Colonic mucosa (tissue), 4 donors: ENCODE data around the gene UBE2F. TPM values are rescaled to one million over a fixed set of nuclear protein-coding genes. Genes with fewer than 3 reads are reported as not detected.

Experiments used
- DNase-seq: peaks from one replicate; pipeline ENCODE4 v3.0.0-alpha.2; 2020
- H3K27ac ChIP-seq: fragments of 200-600 bp; one replicate; pipeline ENCODE4 v1.8.0; 2021
- H3K27me3 ChIP-seq: fragments of 200-600 bp; one replicate; pipeline ENCODE4 v1.8.0; 2021
- H3K36me3 ChIP-seq: fragments of 200-600 bp; one replicate; pipeline ENCODE4 v1.8.0; 2021
- H3K4me1 ChIP-seq: fragments of 200-600 bp; one replicate; pipeline ENCODE4 v1.8.0; 2021; ENCODE audit warnings: mild to moderate bottlenecking
- H3K4me3 ChIP-seq: fragments of 200-600 bp; one replicate; pipeline ENCODE4 v1.8.0; 2021
- H3K9ac ChIP-seq, 2 donors: one replicate each; pipeline ENCODE4 v1.7.0; 2013; ENCODE audit warnings: control low read depth in 2 of 2, low read depth in 2 of 2, low read length in 2 of 2
- H3K9me3 ChIP-seq: fragments of 200-600 bp; one replicate; pipeline ENCODE4 v1.8.0; 2021
- intact Hi-C: fragments of 100-400 bp; cut with DNase I; formaldehyde crosslinking; loops from one replicate; pipeline ENCODE4 v1.14.1; 2022
- total RNA-seq, 2 donors: library from RNA; stranded (reverse); fragmentation: NEBNext Ultra II Directional in 1 of 2; extraction: Animal tissue kit (Norgen Biotek cat#: 25700) in 1 of 2; gene quantifications; one replicate each; pipeline ENCODE4 v1.2.1, GENCODE V29; 2021
- TF ChIP-seq, protein P1 (sequence below): fragments of 200-600 bp; IDR thresholded peaks from one replicate; pipeline ENCODE4 v1.8.0; 2022; ENCODE audit warnings: antibody characterized with exemption, mild to moderate bottlenecking
- donor health status: healthy.
- donor health status: DM: no; HTN: no; CAD: no.
- donor health status: DM: no; HTN: no; CAD: no.

UBE2F gene
- total RNA-seq, 2 donors from 2014 or later = 51.8 to 54.7 TPM

DNA sequence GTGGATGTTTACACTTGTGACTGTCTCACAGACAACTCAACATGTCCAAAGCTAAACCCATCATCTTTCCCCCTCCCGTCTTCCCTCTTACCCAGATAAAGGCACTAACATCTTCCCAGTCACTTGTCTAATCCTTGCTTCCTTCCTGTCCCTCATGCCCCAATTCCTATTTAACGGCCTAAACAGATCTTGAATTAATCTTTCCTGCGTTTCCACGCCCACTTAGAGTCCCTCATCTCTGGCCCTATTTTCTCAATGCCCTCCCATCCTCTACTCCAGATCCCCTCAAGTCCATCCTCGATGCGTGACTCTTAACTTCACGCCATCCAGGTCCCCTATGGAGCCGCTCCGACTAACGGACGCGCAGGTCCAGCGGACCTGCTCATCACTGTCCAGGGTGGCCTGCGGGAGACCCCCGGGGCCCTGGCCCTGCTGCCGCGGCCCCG, 93.3 kb downstream of the UBE2F start:
- peak overlapping the region; percentile 81 for H3K27ac ChIP-seq
- H3K27me3 ChIP-seq = no peaks in the 10 kb centered on the region
- peak overlapping the region; percentile 70 to 77 for H3K9ac ChIP-seq
- no peaks in the 10 kb centered on the region for H3K36me3 ChIP-seq
- H3K9me3 ChIP-seq = no peaks in the 10 kb centered on the region
- H3K4me1 ChIP-seq = peaks cover 15% of the 10 kb centered on the region
- H3K4me3 ChIP-seq = peak overlapping the region; percentile 97
- TF ChIP-seq, protein P1, sequence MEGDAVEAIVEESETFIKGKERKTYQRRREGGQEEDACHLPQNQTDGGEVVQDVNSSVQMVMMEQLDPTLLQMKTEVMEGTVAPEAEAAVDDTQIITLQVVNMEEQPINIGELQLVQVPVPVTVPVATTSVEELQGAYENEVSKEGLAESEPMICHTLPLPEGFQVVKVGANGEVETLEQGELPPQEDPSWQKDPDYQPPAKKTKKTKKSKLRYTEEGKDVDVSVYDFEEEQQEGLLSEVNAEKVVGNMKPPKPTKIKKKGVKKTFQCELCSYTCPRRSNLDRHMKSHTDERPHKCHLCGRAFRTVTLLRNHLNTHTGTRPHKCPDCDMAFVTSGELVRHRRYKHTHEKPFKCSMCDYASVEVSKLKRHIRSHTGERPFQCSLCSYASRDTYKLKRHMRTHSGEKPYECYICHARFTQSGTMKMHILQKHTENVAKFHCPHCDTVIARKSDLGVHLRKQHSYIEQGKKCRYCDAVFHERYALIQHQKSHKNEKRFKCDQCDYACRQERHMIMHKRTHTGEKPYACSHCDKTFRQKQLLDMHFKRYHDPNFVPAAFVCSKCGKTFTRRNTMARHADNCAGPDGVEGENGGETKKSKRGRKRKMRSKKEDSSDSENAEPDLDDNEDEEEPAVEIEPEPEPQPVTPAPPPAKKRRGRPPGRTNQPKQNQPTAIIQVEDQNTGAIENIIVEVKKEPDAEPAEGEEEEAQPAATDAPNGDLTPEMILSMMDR = no peak
- peak; percentile 23 for DNase-seq
- intact Hi-C loops = no loop called here

DNA sequence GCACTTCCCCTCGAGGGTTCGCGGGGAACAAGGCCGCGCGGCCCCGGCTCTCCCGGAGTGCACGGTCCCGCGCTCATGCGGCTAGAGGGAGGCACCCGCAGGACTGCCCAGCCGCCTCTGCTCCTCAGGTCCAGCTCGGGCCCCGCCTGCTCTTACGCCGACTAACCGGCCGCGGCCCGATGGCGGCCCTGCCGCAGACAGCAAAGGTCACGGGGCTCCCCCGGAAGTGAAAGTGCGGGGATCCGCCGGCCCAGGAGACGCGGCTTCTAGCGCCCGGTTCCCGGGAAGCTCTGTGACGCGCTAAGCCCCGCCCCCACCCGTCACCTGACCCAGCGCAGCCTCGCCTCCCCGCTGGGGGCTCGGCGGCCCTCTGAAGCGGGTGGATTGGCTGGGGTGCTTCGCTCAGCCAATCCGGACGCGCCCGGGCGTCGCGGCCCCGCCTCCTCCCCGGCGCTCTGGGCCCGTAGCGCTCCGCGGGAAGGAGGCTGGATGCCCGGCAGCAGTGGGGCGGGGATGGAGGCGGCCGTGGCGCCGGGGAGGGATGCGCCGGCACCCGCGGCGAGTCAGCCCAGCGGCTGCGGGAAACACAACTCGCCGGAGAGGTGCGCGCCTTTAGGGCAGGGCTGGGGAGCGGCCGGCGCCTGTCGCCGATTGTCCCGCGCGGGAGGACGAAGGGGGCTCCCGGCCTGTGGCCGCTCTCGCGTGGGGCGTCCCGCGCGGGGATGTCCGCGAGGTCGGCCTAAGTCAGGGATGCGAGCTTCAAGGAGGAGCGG, 93.9 kb downstream of the UBE2F start, which contains the start of gene SCLY:
Gene SCLY (plus strand): TSS at position 460 of the 773 bp plus-strand sequence. CDS start 54 bp downstream, at position 514.
- Histone ChIP-seq H3K4me3 (peak within 1 kb of the TSS; percentile 97), H3K27ac (peak within 1 kb of the TSS; percentile 81), H3K27me3 (no peaks in the 10 kb centered on the region), H3K9me3 (no peaks in the 10 kb centered on the region), H3K9ac (peak within 1 kb of the TSS; percentile 77 to 89), H3K36me3 (no peaks in the 10 kb centered on the region), H3K4me1 (peaks cover 15% of the 10 kb centered on the region)
- peak; percentile 98 for DNase-seq
- intact Hi-C loops = no loop called here
- TF ChIP-seq, protein P1 = no peak

DNA sequence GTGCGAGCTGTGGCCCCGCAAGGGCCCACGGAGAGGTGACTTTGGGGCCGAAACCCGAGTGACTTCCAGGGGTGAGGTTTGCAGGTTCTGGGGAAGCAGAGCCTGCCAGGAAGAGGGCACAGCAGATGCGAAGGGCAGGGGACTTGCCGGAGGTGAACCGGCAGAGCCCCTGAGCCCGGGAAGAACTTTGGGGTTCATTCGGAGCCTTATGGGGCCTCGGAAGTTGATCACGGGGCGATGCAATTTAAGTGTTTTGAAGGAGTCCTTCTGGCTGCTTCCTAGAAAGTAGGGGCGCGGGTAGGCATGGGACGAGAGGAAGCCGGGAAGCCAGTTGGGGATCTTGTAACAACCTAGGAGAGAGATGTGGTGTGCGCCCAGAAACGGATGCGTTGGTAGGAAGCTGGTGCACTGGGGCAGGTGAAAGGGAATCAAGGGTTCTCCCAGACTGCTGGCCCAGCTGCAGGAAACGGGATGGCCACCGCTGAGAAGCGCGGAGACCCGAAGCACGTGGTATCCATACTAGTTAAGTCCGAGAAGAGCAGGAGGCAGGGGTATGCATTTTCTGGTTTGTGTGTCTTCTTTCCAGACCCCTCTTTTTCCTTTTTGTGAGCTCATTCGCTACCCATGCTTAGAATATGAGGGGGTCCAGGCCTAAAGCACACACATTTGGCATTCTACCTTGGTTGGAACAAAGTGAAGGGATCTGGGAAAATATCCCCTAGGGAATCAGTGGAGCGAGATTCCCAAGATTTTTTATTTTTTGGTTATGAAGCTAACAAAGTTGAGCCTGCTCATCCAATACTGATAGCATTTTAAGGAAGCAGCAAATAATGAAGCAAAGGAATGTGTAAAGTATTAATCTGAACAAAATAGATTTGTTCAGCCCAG, 94.7 kb downstream of the UBE2F start:
- DNase-seq = peak; percentile 49
- Histone ChIP-seq H3K9me3 (no peaks in the 10 kb centered on the region), H3K27ac (peak overlapping the region; percentile 81), H3K27me3 (no peaks in the 10 kb centered on the region), H3K4me3 (peak overlapping the region; percentile 97), H3K9ac (peak overlapping the region; percentile 70 to 89), H3K4me1 (peaks cover 15% of the 10 kb centered on the region), H3K36me3 (no peaks in the 10 kb centered on the region)
- TF ChIP-seq, protein P1 = no peak
- intact Hi-C loops = no loop called here

DNA sequence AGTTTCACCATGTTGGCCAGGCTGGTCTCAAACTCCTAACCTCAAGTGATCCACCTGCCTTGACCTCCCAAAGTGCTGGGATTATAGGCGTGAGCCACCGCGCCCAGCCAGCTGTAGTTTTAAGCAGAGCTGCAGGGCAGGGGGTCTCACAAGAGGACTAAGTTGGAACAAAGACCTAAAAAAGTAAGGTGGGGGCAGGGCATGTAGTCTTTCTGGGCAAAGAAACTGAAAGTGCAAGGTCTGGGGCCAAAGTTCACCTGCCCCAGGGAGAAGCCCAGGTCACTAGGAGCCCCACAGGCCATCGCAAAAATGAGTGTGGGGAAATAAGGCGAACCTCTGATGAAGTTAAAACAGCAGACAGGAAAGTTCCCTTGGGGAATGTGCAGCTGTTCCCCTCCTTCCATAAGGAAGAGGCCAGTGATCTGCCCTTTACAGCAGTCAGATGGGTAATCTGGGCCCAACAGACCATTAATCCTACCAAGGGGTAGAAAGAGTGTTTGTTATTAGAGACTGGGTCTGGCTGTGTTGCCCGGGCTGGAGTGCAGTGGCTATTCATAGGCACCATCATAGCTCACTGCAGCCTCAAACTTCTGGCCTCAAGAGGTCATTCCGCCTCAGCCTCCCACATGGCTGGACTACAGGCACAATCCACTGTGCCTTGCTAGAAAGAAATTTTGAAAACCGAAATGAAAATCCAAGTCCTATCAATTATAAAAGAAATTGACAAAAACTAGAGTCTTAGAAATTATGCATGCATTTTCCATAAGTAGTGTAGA, 96.8 kb downstream of the UBE2F start:
- intact Hi-C loops = no loop called here
- H3K36me3 ChIP-seq = no peaks in the 10 kb centered on the region
- H3K4me3 ChIP-seq = no peak overlapping the region
- TF ChIP-seq, protein P1 = no peak
- peaks cover 15% of the 10 kb centered on the region for H3K4me1 ChIP-seq
- no peak overlapping the region for H3K9ac ChIP-seq
- H3K9me3 ChIP-seq = no peaks in the 10 kb centered on the region
- H3K27ac ChIP-seq = no peak overlapping the region
- H3K27me3 ChIP-seq = no peaks in the 10 kb centered on the region
- DNase-seq = peak; percentile 38

DNA sequence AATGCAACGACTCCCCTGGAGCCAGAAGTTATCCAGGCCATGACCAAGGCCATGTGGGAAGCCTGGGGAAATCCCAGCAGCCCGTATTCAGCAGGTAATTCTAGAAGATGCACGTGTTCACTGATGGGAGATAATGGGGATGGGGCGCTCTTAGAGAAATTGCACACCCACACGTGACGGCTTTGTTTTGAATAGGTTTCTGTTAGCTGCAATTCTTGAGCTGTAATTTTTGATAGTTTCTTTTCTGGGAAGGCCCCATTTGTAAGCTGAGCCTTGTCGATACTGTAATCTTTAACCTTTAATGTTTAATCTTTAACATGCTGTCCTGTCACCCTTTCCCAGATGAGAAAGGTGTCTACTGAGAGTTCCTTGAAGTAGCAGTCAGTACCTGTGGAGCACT, 97.6 kb downstream of the UBE2F start:
- H3K27ac ChIP-seq = no peak overlapping the region
- H3K4me1 ChIP-seq = peaks cover 15% of the 10 kb centered on the region
- TF ChIP-seq, protein P1 = no peak
- no peak overlapping the region for H3K4me3 ChIP-seq
- no peaks in the 10 kb centered on the region for H3K9me3 ChIP-seq
- no peak overlapping the region for H3K9ac ChIP-seq
- no peaks in the 10 kb centered on the region for H3K27me3 ChIP-seq
- H3K36me3 ChIP-seq = peaks cover 4% of the 10 kb centered on the region
- intact Hi-C loops = no loop called here
- no peak for DNase-seq
